HUES48 (cell line): ENCODE results near the gene RGS11.
"Not testable (repeated sequence)": the region's sequence is repeated elsewhere in the genome, so short reads cannot be mapped to it uniquely, and the experiment has no call there.

ENCODE experiments used
- H3K27ac ChIP-seq: one replicate; pipeline ENCODE4 v1.7.0; 2013; ENCODE audit warnings: low read depth, low read length, inconsistent platforms
- H3K27me3 ChIP-seq: 2 replicates; pipeline ENCODE4 v1.6.1; 2013; ENCODE audit warnings: mild to moderate bottlenecking, low read length; ENCODE audit not compliant: control insufficient read depth, insufficient read depth
- H3K36me3 ChIP-seq: 2 replicates; pipeline ENCODE4 v1.6.1; 2013; ENCODE audit warnings: low read length; ENCODE audit not compliant: control insufficient read depth, insufficient read depth
- H3K4me1 ChIP-seq: 2 replicates; pipeline ENCODE4 v1.6.1; 2013; ENCODE audit warnings: mild to moderate bottlenecking, low read length; ENCODE audit not compliant: control insufficient read depth, insufficient read depth
- H3K4me3 ChIP-seq: 2 replicates; pipeline ENCODE4 v1.5.1; 2013; ENCODE audit warnings: mild to moderate bottlenecking, low read depth, low read length
- H3K9ac ChIP-seq: 2 replicates; pipeline ENCODE4 v1.6.1; 2013; ENCODE audit warnings: mild to moderate bottlenecking, low read depth, low read length, moderate library complexity
- H3K9me3 ChIP-seq: 2 replicates; pipeline ENCODE4 v1.6.1; 2013; ENCODE audit warnings: low read length; ENCODE audit not compliant: control insufficient read depth, insufficient read depth

RGS11 gene

DNA sequence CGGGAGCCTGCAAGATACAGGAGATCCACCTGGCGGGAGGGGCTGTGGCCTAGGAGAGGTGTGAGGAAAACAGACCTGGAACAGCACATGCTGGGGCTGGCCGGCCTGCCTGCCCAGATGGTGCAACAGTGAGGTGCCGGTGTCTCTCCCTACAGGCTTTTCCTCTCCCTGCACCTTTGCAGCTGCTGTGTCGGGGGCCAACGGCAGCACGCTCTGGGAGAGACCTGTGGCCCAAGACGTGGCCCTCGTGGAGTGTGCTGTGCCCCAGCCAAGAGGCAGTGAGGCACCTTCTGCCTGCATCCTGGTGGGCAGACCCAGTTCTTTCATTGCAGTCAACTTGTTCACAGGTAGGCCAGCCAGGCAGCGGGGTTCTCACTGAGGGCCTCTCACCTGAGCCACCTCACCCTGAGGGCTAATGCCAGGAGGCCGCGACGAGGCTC lies 15.9 kb downstream of the RGS11 start:
- no peaks in the 10 kb centered on the region for H3K27me3 ChIP-seq
- no peak overlapping the region for H3K27ac ChIP-seq
- no peak overlapping the region for H3K4me3 ChIP-seq
- no peaks in the 10 kb centered on the region for H3K9me3 ChIP-seq
- peaks cover 50% of the 10 kb centered on the region for H3K36me3 ChIP-seq
- H3K9ac ChIP-seq, result no peak overlapping the region
- no peaks in the 10 kb centered on the region for H3K4me1 ChIP-seq

DNA sequence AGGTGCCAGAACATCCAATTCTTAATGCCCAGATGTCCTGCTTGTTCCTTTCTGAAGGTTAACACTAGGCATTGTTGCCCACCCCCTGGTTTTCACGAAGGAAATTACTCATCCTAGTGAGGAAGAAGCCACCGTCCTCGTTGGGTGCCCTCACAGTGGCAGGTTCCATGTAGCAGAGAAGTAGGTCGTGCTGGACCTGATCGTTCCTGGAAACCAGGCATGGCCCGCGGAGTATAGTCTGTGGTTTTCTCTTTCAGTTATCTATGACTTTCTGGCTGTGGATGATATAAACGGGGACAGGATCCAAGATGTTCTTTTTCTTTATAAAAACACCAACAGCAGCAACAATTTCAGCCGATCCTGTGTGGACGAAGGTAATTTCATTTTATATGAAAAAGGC lies 16.5 kb downstream of the RGS11 start:
- H3K27me3 ChIP-seq, result no peaks in the 10 kb centered on the region
- no peak overlapping the region for H3K27ac ChIP-seq
- no peak overlapping the region for H3K4me3 ChIP-seq
- H3K9me3 ChIP-seq, result no peaks in the 10 kb centered on the region
- no peaks in the 10 kb centered on the region for H3K4me1 ChIP-seq
- no peak overlapping the region for H3K9ac ChIP-seq
- H3K36me3 ChIP-seq, result peaks cover 53% of the 10 kb centered on the region

DNA sequence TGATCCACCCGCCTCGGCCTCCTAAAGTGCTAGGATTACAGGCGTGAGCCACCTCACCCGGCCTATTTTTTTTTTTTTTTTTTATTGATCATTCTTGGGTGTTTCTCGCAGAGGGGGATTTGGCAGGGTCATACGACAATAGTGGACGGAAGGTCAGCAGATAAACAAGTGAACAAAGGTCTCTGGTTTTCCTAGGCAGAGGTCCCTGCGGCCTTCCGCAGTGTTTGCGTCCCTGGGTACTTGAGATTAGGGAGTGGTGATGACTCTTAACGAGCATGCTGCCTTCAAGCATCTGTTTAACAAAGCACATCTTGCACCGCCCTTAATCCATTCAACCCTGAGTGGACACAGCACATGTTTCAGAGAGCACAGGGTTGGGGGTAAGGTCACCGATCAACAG lies 17.7 kb downstream of the RGS11 start:
- H3K36me3 ChIP-seq, result peaks cover 62% of the 10 kb centered on the region
- H3K27me3 ChIP-seq, H3K9me3 ChIP-seq, H3K4me1 ChIP-seq, H3K9ac ChIP-seq, H3K4me3 ChIP-seq, H3K27ac ChIP-seq: not testable (repeated sequence)

DNA sequence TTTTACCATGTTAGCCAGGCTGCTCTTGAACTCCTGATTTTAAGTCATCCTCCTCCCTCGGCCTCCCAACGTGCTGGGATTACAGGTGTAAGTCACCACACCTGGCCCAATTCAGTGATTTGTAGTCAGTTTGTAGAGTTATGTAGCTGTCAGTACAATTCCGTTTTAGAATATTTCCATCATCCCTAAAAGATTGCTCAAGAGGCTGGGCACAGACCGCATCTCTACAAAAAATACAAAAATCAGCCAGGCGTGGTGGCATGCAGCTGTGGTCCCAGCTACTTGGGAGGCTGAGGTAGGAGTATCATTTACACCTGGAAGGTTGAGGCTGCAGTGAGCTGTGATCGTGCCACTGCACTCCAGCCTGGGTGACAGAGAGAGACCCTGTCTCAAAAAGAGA lies 20.6 kb downstream of the RGS11 start:
- Histone ChIP-seq H3K9ac (no peak overlapping the region), H3K27me3 (no peaks in the 10 kb centered on the region), H3K9me3 (no peaks in the 10 kb centered on the region), H3K27ac (no peak overlapping the region), H3K4me1 (no peaks in the 10 kb centered on the region), H3K36me3 (peaks cover 48% of the 10 kb centered on the region), H3K4me3 (no peak overlapping the region)

DNA sequence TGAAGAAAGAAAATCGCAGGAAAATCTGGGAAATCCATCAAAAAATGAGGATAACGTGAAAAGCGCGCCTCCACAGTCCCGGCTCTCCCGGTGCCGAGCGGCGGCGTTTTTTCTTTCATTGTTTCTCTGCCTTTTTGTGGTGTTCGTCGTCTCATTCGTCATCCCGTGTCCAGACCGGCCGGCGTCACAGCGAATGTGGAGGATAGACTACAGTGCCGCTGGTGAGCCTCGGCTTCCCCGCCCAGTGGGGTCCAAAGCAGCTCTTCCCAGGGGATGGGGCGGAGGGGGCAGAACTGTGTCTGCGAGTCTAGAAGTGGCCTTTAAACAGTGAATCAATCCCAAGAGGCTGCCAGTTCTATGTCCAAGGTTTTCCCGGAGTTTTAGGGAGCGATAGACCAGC lies 21.3 kb downstream of the RGS11 start:
- Histone ChIP-seq H3K27me3 (no peaks in the 10 kb centered on the region), H3K9me3 (no peaks in the 10 kb centered on the region), H3K27ac (no peak overlapping the region), H3K4me3 (no peak overlapping the region), H3K9ac (no peak overlapping the region), H3K4me1 (no peaks in the 10 kb centered on the region), H3K36me3 (peaks cover 43% of the 10 kb centered on the region)

DNA sequence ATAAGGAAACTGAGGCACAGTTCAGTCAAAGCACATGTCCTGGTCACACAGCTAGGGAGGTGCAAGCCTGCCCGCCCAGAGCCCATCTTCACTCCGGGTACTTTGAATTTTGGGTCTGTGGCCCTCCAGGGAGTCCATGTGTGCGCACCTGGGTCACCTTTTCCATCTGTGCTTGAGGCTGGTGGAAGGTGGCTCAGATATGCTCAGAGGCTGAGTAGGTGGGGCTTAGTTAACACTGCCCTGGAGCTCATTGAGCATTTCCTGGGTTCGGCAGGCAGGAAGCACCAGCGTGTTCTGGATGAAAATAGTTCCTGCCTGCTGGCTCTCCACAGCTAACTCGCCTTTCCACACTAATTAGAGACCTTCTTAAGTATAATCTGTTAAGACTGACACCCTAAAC lies 21.9 kb downstream of the RGS11 start:
- H3K27me3 ChIP-seq, result no peaks in the 10 kb centered on the region
- no peak overlapping the region for H3K4me3 ChIP-seq
- no peaks in the 10 kb centered on the region for H3K9me3 ChIP-seq
- H3K27ac ChIP-seq, result no peak overlapping the region
- peaks cover 36% of the 10 kb centered on the region for H3K36me3 ChIP-seq
- H3K9ac ChIP-seq, result no peak overlapping the region
- no peaks in the 10 kb centered on the region for H3K4me1 ChIP-seq

DNA sequence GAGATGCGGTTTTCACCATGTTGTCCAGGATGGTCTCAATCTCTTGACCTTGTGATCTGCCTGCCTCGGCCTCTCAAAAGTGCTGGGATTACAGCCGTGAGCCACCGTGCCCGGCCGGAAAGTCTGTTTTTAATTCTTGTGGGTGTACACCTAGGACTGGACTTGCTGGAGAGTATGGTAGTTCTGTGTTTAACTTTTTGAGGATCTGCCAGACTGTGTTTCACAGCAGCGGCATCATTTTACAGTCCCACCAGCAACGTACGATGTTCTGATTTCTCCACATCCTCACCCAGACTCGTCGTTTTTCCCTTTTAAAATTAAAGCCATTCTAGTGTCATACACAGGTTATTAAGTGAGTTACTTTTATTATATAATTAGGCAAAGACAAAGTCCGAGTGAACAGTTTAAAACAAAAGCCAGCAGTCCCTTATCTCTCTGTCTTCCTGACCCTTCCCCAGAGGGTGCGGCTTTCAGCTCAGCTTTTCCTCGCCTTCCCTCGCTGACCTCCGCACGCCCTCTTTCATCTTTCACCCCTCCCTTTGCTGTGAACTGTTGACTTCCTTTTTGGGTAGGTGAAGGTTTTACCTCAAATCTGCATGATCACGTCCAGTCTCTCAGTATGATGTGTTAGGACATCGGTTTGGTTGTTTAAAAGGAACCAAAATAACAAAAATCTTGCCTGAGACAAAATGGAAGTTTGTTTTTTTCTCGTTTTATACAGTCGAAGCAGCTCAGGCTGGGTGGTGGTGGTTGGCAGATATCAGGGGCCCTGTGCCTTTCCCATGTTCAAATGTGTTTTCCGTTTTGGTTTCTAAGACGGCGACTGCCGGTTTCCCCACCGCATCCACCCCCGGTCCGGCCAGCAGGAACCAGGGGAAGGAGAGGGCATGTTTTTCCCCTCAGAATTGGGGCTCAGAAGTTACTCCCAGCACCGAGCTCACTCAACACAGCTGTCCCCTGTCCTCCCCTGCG lies 23.1 kb downstream of the RGS11 start:
- no peak overlapping the region for H3K9ac ChIP-seq
- no peaks in the 10 kb centered on the region for H3K9me3 ChIP-seq
- H3K4me3 ChIP-seq, result no peak overlapping the region
- no peaks in the 10 kb centered on the region for H3K4me1 ChIP-seq
- peaks cover 36% of the 10 kb centered on the region for H3K36me3 ChIP-seq
- H3K27me3 ChIP-seq, result no peaks in the 10 kb centered on the region
- H3K27ac ChIP-seq, result no peak overlapping the region

DNA sequence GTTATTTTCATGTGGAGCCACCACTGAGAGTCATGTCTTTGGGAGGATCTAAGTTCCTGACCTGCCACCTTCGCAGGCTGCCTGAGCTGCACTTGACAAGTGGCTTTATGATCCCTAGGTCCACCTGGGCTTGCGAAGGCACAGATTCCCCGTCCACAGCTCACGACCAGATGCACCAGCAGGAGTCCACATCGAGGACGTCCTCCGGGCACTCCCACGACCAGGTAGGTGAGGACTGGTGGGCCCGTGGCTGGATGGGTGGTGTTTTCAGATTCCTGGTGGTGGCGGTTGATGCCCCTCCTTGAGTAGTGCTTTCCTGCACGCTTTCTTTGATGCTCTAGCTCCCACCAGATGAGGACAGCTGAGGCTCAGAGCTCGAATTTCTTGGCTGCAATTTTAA lies 26.3 kb downstream of the RGS11 start:
- no peak overlapping the region for H3K9ac ChIP-seq
- H3K4me3 ChIP-seq, result no peak overlapping the region
- H3K4me1 ChIP-seq, result no peaks in the 10 kb centered on the region
- H3K9me3 ChIP-seq, result no peaks in the 10 kb centered on the region
- no peak overlapping the region for H3K27ac ChIP-seq
- peaks cover 19% of the 10 kb centered on the region for H3K36me3 ChIP-seq
- no peaks in the 10 kb centered on the region for H3K27me3 ChIP-seq

DNA sequence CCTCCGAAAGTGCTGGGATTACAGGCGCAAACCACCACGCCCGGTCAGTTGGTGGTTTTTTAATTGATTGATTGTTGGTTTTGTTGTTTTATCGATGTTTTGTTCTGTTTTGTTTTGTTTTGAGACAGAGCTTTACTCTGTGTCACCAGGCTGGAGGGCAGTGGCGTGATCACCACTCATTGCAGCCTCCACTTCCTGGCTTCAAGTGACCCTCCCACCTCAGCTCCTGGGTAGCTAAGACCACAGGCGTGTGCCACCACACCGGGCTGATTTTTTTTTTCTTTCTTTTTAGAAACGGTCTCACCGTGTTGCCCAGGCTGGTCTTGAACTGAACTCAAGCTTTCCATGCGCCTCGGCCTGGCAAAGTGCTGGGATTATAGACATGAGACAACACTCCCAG lies 28.7 kb downstream of the RGS11 start:
- no peak overlapping the region for H3K9ac ChIP-seq

DNA sequence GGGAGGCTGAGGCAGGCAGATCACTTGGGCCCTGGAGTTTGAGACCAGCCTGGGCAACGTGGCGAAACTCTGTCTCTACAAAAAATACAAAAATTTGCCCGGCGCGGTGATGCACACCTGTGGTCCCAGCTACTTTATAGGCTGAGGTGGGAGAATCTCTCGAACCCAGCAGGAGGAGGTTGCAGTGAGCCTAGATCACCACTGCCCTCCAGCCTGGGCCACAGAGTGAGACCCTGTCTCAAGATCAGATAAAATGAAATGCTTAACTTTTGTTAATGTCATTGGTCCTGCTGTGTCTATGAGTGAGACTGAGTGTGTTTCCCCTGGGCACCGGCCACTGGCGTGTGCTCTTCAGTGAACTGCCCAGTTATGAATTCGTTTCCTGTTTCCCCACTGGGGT lies 30.6 kb downstream of the RGS11 start:
- Histone ChIP-seq H3K36me3 (no peaks in the 10 kb centered on the region), H3K27me3 (no peaks in the 10 kb centered on the region), H3K9me3 (no peaks in the 10 kb centered on the region), H3K4me3 (no peak overlapping the region), H3K4me1 (no peaks in the 10 kb centered on the region), H3K27ac (no peak overlapping the region), H3K9ac (no peak overlapping the region)

More for the DNA sequence above, 28.7 kb downstream of the RGS11 start:
- H3K36me3 ChIP-seq, result peaks cover 5% of the 10 kb centered on the region
- no peaks in the 10 kb centered on the region for H3K27me3 ChIP-seq
- no peak overlapping the region for H3K4me3 ChIP-seq
- no peaks in the 10 kb centered on the region for H3K9me3 ChIP-seq
- H3K27ac ChIP-seq, result no peak overlapping the region
- no peaks in the 10 kb centered on the region for H3K4me1 ChIP-seq

DNA sequence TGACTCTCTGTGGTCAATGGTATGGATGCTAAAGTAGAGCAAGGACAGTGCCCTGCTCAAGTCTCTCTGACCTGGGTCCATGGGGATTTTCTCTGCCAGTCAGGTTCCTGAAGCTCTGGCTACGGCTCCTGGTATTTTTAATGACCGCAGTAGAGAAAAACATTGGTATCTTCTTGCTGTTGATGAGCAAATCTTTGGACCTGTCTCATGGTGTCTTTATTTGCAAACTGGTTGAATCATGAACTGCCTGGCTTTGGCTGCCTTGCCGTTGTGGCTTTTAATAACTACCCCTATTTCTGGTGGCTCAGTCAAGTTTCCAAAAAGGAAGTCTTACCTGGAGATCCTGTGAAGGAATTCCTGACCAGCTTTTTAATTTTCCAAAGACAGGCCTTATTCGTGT lies 32.4 kb downstream of the RGS11 start:
- no peak overlapping the region for H3K4me3 ChIP-seq

More for the DNA sequence above, 32.4 kb downstream of the RGS11 start:
- no peaks in the 10 kb centered on the region for H3K27me3 ChIP-seq
- no peaks in the 10 kb centered on the region for H3K9me3 ChIP-seq
- no peaks in the 10 kb centered on the region for H3K4me1 ChIP-seq
- no peaks in the 10 kb centered on the region for H3K36me3 ChIP-seq
- no peak overlapping the region for H3K9ac ChIP-seq
- no peak overlapping the region for H3K27ac ChIP-seq
